Measurements from ENCODE around the gene PPP1R1B.

PPP1R1B gene

DNA sequence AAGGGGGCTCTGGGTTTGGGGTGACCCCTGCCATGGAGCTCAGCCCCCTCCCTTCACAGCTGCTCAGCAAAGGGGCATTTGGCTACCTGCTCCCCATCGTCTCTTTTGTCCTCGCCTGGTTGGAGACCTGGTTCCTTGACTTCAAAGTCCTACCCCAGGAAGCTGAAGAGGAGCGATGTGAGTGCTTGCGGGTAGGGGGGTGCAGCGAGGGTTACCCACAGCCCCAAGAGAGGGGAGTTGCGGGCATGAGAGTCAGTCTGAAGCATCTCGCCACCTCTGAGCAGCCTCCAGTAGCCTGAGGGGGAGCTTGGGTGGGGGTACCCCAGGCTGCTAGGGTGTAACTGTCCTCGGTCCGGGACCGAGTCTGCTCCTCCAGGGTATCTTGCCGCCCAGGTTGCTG is 31.6 kb downstream of the PPP1R1B start:
- no peak for DNase-seq

DNA sequence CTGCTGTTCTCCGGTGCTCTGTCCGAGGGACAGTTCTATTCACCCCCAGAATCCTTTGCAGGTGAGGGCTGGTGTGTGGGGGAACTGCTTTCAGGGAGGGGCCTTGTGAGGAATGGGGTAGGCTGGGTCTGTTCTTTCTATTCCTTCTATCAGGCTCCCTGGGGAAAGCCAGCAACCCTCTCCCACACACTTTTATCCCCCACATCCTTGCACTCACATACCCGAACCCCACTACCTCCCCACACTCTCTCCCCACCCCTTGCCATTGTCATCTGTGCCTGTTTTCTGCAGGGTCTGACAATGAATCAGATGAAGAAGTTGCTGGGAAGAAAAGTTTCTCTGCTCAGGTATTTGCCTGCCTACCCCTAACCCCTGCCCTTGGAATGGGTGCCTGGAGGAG is 32.0 kb downstream of the PPP1R1B start:
- DNase-seq = no peak

DNA sequence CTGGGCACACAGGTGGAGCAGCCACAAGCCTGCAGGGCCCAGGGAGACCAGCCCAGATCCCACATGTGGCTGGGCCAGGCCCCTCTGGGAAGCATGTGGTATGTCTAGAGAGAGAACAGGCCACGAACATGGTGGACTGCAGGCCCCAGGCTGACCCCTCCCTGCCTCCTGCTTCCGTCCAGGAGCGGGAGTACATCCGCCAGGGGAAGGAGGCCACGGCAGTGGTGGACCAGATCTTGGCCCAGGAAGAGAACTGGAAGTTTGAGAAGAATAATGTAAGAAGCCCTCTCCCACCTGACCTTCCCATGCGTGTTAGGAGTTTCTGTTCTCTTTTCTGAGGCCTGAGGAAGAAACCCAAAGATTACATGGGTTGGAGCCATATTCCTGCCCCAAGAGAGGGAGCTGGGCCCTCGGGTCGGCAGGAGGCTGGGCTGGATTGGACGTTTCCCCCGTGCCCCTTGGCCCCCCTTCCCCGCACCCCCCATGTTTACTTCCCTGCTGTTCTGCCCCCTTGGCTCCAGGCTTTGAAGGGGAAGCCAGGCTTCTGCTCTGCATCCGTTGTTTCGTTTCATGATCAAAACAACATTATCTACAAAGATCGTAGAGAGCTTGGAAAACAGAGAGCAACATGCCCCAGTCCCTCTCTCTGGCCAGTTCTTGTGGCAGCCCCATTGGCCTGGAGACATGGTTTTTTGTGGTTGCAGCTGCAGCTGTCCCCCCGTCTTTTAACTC is 32.7 kb downstream of the PPP1R1B start:
- DNase-seq = no peak

DNA sequence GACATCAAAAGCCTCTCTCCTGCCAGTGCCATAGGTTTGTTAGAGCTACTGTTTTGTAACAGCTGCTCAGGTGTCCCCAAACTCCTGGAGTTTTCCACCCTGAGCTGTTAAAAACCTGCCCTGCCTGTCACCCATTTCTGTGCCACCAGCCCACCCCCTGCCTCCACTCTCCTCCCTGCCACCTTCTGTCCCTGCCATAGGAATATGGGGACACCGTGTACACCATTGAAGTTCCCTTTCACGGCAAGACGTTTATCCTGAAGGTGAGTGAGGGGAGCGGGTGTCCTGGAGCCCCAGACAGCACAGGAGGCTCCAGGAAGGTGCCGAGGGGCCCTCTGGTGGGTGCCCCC is 33.2 kb downstream of the PPP1R1B start:
- no peak for DNase-seq

DNA sequence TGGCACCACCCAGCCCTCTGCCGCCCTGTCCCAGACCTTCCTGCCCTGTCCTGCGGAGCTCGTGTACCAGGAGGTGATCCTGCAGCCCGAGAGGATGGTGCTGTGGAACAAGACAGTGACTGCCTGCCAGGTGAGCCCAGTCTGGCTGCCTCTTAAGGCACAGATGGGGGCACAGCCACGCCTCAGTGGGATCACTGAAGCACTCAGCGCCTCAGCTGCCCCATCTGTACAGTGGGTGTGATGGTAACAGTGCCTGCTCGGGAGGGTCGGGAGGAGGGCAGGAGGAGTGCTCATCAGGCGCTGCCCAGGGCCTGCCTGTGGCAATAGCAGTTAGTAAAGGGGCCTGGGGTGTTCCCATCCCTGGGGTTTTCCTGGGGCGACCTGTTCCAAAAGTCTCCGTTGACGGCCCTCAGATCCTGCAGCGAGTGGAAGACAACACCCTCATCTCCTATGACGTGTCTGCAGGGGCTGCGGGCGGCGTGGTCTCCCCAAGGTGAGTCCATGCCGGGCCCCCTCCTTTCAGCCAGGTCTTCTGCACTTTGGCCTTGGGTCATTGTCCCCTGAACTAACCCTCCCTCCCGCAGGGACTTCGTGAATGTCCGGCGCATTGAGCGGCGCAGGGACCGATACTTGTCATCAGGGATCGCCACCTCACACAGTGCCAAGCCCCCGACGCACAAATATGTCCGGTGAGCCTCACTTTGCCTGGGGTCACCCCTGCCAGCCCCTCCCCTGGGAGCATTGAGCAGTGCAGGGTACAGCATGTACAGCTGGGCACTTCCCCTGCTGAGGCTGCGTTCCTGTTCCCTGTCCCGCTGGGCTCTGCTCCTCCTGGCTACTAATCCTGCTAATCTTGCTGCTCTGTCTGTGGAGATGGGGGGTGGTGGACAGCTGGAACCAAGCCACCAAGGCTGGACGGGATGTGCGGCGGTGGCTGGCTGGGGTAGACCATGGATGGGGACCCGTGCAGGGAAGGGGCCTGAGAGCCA is 33.9 kb downstream of the PPP1R1B start:
- no peak for DNase-seq

DNA sequence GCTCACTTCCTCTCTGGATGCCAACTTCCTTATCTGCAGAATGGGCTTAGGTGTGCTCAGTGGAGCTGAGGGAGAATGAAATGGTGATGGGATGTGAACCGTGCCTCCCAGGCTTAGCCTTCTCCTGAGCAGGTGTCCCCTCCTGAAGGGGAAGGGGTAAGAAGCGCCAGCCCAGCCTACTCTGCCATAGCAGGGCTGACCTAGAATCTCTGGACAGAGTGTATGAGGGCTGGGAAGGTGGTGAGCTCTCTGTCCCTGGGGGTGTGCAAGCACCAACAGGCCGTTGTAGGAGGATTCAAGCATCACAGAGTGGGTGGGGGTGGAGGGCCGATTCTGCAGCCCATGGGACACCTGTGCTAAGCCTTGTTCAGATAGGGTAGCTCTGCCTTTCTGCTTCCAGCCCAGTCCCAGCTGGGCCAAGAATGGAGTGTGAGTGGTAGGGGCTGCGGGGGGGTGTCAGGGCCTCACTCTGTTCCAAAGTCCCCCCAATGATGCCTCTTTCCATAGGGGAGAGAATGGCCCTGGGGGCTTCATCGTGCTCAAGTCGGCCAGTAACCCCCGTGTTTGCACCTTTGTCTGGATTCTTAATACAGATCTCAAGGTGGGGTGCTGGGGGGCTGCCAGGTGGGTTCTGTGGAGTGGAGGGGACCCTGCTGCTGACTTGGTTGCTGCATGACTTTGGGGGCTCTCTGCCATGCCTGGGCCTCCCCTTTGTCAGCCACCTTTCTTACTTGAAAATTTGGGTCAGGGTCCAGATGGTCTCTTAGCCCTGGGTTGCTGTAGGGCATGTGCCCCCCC is 35.2 kb downstream of the PPP1R1B start:
- no peak for DNase-seq

DNA sequence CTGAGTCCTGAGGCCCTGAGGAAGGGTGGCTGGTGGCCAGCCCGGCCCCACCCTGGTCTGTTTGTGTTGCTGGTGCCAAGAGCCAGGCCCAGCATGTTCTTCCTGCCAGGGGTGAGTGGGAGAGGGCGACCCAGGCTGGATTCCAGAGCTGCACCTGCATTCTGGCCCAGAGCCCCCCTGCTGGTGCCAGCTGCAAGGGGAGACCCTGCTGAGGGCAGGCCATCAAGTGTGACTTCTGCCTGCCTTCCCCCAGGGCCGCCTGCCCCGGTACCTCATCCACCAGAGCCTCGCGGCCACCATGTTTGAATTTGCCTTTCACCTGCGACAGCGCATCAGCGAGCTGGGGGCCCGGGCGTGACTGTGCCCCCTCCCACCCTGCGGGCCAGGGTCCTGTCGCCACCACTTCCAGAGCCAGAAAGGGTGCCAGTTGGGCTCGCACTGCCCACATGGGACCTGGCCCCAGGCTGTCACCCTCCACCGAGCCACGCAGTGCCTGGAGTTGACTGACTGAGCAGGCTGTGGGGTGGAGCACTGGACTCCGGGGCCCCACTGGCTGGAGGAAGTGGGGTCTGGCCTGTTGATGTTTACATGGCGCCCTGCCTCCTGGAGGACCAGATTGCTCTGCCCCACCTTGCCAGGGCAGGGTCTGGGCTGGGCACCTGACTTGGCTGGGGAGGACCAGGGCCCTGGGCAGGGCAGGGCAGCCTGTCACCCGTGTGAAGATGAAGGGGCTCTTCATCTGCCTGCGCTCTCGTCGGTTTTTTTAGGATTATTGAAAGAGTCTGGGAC is 36.0 kb downstream of the PPP1R1B start:
- DNase-seq = no peak

DNA sequence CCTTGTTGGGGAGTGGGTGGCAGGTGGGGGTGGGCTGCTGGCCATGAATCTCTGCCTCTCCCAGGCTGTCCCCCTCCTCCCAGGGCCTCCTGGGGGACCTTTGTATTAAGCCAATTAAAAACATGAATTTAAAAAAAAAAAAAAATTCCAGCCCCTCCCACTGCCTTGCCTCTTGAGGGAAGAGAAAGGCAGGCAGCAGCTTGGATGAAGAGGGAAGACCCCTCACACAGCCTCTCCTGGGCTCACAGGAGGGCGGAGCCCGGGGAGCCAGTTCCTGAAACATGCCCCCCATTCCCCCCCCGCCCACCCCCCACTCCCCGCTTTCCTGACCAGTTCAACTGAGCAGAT is 36.6 kb downstream of the PPP1R1B start:
- no peak for DNase-seq

DNA sequence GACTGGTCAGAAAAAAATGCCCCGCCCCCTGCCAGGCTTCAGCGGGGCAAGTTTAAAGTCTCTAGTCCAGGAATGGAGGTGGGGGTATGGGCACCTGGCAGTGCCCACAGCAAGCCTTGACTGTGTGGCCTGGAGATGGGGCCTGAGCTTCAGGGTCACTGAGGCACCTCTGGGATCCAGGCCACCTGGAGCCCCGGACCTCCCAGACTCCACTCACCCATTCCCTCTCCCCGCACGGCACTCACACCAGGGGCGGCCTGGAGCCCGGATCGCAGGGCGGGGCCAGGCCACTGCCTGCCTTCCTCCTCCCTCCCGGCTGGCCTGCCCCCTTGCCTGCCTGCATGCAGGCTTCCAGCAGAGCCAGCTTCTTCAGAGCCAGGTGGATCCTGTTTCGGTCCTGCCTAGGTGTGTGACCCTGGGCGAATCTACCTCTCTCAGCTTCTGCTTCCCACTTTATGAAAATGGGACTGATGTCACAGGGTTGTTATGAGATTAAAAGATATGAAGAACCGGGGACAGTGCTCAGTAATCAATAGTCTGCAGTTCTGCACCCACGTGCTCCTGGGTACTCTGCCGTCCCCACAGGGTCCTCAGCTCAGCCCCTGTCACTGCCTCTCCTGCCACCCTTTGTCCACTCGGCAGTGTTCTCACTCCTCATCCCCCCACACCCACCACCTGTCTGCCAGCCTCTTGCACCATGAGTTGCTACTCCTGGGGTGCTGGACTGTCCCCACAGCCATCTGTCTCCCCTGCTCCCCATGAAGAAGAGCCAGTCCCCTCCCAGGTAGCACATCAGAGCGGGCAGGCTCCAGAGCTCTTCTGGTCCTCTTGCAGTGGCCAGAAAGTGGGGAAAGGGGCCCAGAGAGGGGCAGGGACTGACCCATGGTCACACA is 37.2 kb downstream of the PPP1R1B start:
- no peak for DNase-seq

DNA sequence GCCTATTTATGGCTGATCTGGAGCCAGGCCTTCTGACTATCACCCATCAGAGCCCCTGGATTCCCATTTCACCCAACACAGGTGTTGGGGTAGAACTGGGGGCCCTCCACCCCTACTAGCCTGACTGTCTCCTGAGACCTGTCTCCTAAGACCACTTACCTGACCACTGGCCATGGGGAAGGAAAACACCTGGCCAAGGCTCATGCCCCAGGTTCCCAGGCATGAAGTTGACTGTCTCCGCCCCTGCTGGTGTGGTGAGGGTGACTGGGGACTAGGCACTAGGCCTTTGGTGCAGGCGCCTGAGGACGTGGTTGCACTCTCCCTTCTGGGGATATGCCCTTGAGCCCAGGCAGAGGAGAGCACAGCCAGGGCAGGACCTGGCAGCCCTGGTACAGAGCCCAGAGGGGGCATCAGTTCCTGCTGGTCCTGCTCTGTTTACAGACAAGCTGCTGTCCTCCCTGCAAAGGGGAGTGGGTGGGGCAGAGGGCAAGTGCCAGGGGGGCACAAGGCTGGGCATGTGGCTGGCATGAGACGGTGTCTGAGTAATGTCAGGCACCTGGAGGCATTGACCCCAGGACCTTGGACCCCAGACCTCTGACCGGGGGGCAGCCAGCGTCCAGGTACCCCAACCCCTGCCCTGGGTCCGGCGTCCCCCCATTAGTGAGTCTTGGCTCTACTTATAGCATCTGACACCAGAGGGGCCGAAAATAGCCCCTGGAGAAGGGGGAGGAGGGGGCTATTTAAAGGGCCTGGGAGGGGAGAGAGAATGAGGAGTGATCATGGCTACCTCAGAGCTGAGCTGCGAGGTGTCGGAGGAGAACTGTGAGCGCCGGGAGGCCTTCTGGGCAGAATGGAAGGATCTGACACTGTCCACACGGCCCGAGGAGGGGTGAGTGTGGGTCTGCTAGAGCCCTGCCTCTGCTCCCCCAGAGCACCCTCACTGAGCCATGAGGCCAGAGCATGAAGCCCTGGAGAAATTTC is 38.1 kb downstream of the PPP1R1B start, which contains the start of gene TCAP:
Gene TCAP (plus strand): TSS at position 769 of the 981 bp plus-strand sequence. CDS start 11 bp downstream, at position 780.
- no peak for DNase-seq

DNA sequence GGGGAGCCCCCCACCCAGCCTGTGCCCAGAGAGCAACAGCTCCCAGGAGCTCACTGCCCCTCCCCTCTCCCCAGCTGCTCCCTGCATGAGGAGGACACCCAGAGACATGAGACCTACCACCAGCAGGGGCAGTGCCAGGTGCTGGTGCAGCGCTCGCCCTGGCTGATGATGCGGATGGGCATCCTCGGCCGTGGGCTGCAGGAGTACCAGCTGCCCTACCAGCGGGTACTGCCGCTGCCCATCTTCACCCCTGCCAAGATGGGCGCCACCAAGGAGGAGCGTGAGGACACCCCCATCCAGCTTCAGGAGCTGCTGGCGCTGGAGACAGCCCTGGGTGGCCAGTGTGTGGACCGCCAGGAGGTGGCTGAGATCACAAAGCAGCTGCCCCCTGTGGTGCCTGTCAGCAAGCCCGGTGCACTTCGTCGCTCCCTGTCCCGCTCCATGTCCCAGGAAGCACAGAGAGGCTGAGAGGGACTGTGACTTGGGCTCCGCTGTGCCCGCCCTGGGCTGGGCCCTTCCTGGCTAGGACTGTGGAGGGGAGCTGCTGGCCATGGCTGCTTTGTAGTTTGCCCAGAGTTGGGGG is 39.0 kb downstream of the PPP1R1B start:
- DNase-seq = no peak

DNA sequence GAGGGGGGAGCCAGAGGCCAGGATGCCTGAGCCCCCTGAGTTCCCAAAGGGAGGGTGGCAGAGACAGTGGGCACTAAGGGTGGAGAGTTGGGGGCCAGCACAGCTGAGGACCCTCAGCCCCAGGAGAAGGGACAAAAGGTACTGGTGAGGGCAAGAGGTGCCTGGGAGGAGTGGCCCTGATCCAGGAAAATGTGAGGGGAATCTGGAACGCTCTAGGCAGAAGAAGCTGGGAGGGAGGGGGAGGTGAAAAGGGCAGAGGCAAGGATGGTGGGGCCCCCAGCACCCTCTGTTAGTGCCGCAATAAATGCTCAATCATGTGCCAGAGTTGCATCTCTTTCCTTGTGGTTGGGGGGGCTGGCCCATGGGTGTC is 39.5 kb downstream of the PPP1R1B start:
- DNase-seq = no peak

DNA sequence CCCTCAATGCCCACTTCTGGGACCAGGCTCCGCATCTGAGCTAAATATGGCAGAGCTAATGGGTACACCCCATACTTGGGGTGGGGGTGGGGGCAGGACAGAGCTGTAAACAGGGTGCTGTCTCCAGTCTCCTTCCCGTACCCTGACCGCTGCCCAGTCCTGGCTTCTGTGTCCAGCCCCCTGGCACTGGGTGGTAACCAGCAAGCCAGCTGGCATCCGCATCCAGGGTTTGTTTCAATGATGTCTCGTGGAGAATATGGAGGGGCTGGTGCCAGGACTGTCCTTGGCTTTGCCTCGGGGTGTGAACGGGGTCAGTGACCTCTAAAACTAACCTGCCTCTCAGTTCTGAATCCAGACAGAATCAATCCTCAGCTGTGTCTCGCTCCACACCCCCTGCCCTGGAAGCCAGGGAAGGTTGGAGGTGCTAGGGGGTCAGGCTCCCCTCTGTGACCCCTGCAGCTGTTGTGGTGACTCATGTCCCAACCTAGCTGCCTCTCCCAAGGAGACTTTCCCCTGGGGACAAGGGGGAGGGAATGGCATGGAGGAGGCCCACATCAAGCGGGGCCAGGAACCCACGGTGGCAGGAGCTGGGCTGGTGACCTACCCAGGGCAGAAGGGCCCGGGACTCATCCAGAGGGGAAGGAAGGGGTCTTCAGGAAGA is 40.0 kb downstream of the PPP1R1B start:
- DNase-seq = no peak

DNA sequence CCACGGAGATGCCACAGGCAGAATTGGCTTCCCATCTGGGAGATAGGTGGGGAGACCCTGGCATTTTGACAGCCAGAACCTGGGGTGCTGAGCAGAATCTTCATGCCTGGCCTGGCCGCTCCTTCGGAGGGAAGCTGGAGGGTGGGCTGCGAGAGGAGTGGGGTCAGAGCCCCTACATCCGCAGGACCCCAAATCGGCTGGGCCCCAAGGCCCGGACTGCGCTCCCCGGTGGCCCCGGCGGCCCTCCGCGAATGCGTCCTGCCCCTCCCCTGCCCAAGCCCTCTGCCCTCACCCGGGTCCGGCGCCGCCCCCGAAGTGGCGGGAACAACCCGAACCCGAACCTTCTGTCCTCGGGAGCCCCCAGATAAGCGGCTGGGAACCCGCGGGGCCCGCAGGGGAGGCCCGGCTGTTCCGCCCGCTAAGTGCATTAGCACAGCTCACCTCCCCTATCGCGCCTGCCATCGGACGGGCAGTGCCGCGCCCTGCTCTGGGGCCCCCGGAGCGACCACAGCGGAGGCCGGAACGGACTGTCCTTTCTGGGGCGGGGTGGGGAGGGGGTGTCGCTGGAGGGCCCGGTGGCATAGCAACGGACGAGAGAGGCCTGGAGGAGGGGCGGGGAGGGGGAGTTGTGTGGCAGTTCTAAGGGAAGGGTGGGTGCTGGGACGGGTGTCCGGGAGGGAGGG is 40.7 kb downstream of the PPP1R1B start:
- DNase-seq = no peak

DNA sequence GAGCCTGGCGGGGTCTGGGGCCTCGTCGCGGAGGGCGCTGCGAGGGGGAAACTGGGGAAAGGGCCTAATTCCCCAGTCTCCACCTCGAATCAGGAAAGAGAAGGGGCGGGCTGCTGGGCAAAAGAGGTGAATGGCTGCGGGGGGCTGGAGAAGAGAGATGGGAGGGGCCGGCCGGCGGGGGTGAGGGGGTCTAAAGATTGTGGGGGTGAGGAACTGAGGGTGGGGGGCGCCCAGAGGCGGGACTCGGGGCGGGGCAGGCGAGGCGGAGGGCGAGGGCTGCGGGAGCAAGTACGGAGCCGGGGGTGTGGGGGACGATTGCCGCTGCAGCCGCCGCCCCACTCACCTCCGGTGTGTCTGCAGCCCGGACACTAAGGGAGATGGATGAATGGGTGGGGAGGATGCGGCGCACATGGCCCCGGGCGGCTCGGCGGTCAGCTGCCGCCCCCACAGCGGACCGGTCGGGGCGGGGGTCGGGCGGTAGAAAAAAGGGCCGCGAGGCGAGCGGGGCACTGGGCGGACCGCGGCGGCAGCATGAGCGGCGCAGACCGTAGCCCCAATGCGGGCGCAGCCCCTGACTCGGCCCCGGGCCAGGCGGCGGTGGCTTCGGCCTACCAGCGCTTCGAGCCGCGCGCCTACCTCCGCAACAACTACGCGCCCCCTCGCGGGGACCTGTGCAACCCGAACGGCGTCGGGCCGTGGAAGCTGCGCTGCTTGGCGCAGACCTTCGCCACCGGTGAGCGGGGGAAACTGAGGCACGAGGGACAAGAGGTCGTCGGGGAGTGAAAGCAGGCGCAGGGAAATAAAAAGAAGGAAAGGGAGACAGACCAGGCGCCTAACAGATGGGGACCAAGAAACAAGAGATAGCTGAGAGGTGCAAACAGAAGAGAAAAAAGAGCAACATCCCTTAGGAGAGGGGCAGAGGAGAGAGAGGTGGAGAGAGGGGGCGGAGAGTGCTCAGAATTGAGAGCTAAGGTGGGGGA is 41.5 kb downstream of the PPP1R1B start, which contains the start of gene PNMT:
Gene PNMT (plus strand): TSS at position 509 of the 980 bp plus-strand sequence. CDS start 23 bp downstream, at position 532.
- peak; percentile 47 for DNase-seq

DNA sequence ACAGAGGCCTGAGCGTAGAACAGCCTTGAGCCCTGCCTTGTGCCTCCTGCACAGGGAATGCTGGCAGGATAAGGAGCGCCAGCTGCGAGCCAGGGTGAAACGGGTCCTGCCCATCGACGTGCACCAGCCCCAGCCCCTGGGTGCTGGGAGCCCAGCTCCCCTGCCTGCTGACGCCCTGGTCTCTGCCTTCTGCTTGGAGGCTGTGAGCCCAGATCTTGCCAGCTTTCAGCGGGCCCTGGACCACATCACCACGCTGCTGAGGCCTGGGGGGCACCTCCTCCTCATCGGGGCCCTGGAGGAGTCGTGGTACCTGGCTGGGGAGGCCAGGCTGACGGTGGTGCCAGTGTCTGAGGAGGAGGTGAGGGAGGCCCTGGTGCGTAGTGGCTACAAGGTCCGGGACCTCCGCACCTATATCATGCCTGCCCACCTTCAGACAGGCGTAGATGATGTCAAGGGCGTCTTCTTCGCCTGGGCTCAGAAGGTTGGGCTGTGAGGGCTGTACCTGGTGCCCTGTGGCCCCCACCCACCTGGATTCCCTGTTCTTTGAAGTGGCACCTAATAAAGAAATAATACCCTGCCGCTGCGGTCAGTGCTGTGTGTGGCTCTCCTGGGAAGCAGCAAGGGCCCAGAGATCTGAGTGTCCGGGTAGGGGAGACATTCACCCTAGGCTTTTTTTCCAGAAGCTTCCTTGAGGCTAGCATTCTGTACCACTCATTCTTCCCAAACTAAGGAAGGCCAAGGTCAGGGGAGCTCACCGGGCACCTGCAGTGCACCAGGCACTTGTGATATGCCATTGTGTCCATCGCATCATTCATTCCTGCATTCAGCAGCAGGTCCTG is 43.4 kb downstream of the PPP1R1B start:
- DNase-seq = no peak

All from fibroblast of skin of abdomen (primary cell).